ENCODE measurements around the gene SORCS2. TPM values are rescaled to one million over a fixed set of nuclear protein-coding genes. Genes with fewer than 3 reads are reported as not detected.

Gene SORCS2
- total RNA-seq, 6 experiments from 2014 or later, result 0.18 to 6.2 (median 3.1) TPM

GRCh38 chr4:7620814-7621176, 428.5 kb downstream of the SORCS2 start:
- H3K9me3 ChIP-seq, result no peaks in the 10 kb centered on the region
- no peaks in the 10 kb centered on the region for H3K36me3 ChIP-seq
- no peaks in the 10 kb centered on the region for H3K4me1 ChIP-seq
- no peaks in the 10 kb centered on the region for H3K27me3 ChIP-seq
- H3K27ac ChIP-seq, result no peak overlapping the region
- no CpG with 5 or more reads among the region's 10 CpGs for WGBS (ENCODE audit: insufficient coverage, low coverage, low lambda C conversion rate, missing lambda C conversion rate)
- intact Hi-C loops (cut with DNase I), result no loop called here
- no peak for TF ChIP-seq POLR2A (IDR thresholded peaks at IDR 0.05)
- TF ChIP-seq, protein P1, sequence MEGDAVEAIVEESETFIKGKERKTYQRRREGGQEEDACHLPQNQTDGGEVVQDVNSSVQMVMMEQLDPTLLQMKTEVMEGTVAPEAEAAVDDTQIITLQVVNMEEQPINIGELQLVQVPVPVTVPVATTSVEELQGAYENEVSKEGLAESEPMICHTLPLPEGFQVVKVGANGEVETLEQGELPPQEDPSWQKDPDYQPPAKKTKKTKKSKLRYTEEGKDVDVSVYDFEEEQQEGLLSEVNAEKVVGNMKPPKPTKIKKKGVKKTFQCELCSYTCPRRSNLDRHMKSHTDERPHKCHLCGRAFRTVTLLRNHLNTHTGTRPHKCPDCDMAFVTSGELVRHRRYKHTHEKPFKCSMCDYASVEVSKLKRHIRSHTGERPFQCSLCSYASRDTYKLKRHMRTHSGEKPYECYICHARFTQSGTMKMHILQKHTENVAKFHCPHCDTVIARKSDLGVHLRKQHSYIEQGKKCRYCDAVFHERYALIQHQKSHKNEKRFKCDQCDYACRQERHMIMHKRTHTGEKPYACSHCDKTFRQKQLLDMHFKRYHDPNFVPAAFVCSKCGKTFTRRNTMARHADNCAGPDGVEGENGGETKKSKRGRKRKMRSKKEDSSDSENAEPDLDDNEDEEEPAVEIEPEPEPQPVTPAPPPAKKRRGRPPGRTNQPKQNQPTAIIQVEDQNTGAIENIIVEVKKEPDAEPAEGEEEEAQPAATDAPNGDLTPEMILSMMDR (IDR thresholded peaks at IDR 0.05), result no peak
- no peak overlapping the region for H3K4me3 ChIP-seq
- DNase-seq, result no peak
- no peak for ATAC-seq

DNA sequence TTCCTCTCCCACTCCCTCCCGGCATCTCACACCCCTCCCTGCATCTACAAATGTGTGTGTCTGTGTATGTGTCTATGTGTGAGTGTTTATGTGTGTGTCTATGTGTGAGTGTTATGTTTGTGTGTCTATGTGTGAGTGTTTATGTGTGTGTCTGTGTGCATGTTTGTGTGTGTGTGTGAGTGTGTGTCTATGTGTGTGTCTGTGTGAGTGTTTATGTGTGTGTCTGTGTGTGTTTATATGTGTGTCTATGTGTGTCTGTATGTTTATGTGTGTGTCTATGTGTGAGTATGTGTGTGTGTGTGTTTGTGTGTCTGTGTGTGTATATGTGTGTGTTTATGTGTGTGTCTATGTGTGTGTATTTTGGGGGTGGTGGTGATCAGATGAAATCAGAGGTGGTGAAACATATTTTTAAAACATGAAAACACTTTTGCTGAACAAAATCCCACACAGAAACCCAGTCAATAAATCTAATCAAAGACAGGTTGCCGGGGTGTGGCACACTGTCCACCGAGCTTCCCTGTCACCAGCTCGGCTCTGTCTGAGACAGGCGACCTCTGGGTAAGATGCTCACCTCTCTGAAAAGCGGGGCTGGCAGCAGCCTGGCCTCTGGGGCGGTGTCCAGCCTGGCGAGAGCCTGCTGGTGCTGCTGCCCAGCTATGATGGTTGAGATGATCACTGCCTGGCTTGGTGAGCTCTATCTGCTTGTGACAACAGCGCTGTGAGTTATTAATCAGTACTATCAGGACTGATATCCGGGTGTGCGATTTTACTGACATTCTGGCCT, 429.1 kb downstream of the SORCS2 start:
- Histone ChIP-seq H3K27ac (no peak overlapping the region), H3K4me3 (no peak overlapping the region), H3K4me1 (no peaks in the 10 kb centered on the region), H3K9me3 (no peaks in the 10 kb centered on the region), H3K27me3 (no peaks in the 10 kb centered on the region), H3K36me3 (no peaks in the 10 kb centered on the region)
- 74% methylated on average over 6 of the region's 11 CpGs for WGBS (ENCODE audit: insufficient coverage, low coverage, low lambda C conversion rate, missing lambda C conversion rate)
- ATAC-seq (no peak), DNase-seq (no peak)
- intact Hi-C loops (cut with DNase I), result no loop called here
- no peak for TF ChIP-seq POLR2A (IDR thresholded peaks at IDR 0.05)
- TF ChIP-seq, protein P1 (IDR thresholded peaks at IDR 0.05), result no peak

GRCh38 chr4:7622371-7622770, 430.0 kb downstream of the SORCS2 start:
- Histone ChIP-seq H3K4me3 (no peak overlapping the region), H3K9me3 (no peaks in the 10 kb centered on the region), H3K4me1 (no peaks in the 10 kb centered on the region), H3K36me3 (no peaks in the 10 kb centered on the region), H3K27me3 (no peaks in the 10 kb centered on the region), H3K27ac (no peak overlapping the region)
- DNase-seq (no peak), ATAC-seq (no peak)
- TF ChIP-seq POLR2A (IDR thresholded peaks at IDR 0.05), result no peak
- TF ChIP-seq, protein P1 (IDR thresholded peaks at IDR 0.05), result no peak
- intact Hi-C loops (cut with DNase I), result no loop called here
- 52% methylated on average over 4 of the region's 9 CpGs for WGBS (ENCODE audit: insufficient coverage, low coverage, low lambda C conversion rate, missing lambda C conversion rate)

- H3K9me3 ChIP-seq, result no peaks in the 10 kb centered on the region
- intact Hi-C loops (cut with DNase I), result no loop called here
- H3K27ac ChIP-seq, result no peak overlapping the region
- TF ChIP-seq POLR2A (IDR thresholded peaks at IDR 0.05), result no peak
- TF ChIP-seq, protein P1 (IDR thresholded peaks at IDR 0.05), result no peak
- H3K4me3 ChIP-seq, result no peak overlapping the region
- WGBS (ENCODE audit: insufficient coverage, low coverage, low lambda C conversion rate, missing lambda C conversion rate), result 84% methylated on average over 9 of the region's 13 CpGs
- DNase-seq (no peak), ATAC-seq (no peak)
- H3K27me3 ChIP-seq, result no peaks in the 10 kb centered on the region
- no peaks in the 10 kb centered on the region for H3K36me3 ChIP-seq
- no peaks in the 10 kb centered on the region for H3K4me1 ChIP-seq
Measured at GRCh38 chr4:7623468-7623867, 431.1 kb downstream of the SORCS2 start.

Data from right lobe of liver (tissue), 6 donors.